ENCODE measurements around the gene PPM1E.
A peak's percentile ranks its signal among the peaks of the same experiment; 100 is the strongest.

The PPM1E gene

GRCh38 chr17:58976541-58976940, 220.9 kb downstream of the PPM1E start:
- no peak for DNase-seq (ENCODE audit: low read depth)
- no peak for TF ChIP-seq CTCF (IDR thresholded peaks at IDR 0.05; ENCODE audit: low read length, missing control alignments)
- no peak overlapping the region for H3K4me3 ChIP-seq (replicated peaks; ENCODE audit: low read depth, low read length)

- H3K4me3 ChIP-seq (replicated peaks; ENCODE audit: low read depth, low read length) = no peak overlapping the region
- DNase-seq (ENCODE audit: low read depth) = no peak
- no peak for TF ChIP-seq CTCF (IDR thresholded peaks at IDR 0.05; ENCODE audit: low read length, missing control alignments)
Measured at GRCh38 chr17:58980706-58981481, 225.2 kb downstream of the PPM1E start.

GRCh38 chr17:58982626-58983025, 227.0 kb downstream of the PPM1E start:
- TF ChIP-seq CTCF (IDR thresholded peaks at IDR 0.05; ENCODE audit: low read length, missing control alignments) = no peak
- no peak for DNase-seq (ENCODE audit: low read depth)
- H3K4me3 ChIP-seq (replicated peaks; ENCODE audit: low read depth, low read length) = no peak overlapping the region

- no peak for TF ChIP-seq CTCF (IDR thresholded peaks at IDR 0.05; ENCODE audit: low read length, missing control alignments)
- DNase-seq (ENCODE audit: low read depth) = no peak
Measured at GRCh38 chr17:58985367-58985766, 229.7 kb downstream of the PPM1E start.

GRCh38 chr17:58985971-58986370, 230.3 kb downstream of the PPM1E start:
- DNase-seq (ENCODE audit: low read depth) = peak; percentile 26
- no peak overlapping the region for H3K4me3 ChIP-seq (replicated peaks; ENCODE audit: low read depth, low read length)
- TF ChIP-seq CTCF (IDR thresholded peaks at IDR 0.05; ENCODE audit: low read length, missing control alignments) = no peak

More at GRCh38 chr17:58985367-58985766, 229.7 kb downstream of the PPM1E start:
- H3K4me3 ChIP-seq (replicated peaks; ENCODE audit: low read depth, low read length) = no peak overlapping the region

GRCh38 chr17:58989629-58990028, 234.0 kb downstream of the PPM1E start:
- DNase-seq (ENCODE audit: low read depth) = no peak
- TF ChIP-seq CTCF (IDR thresholded peaks at IDR 0.05; ENCODE audit: low read length, missing control alignments) = no peak
- no peak overlapping the region for H3K4me3 ChIP-seq (replicated peaks; ENCODE audit: low read depth, low read length)
